Measurements from ENCODE around the gene JPH3. TPM values are rescaled to one million over a fixed set of nuclear protein-coding genes. Genes with fewer than 3 reads are reported as not detected.

The JPH3 gene
- total RNA-seq, 2 donors from 2014 or later, result 0.05 to 0.09 TPM

GRCh38 chr16:87700406-87701077 is 98.2 kb downstream of the JPH3 start:
- intact Hi-C loops (cut with DNase I), result no loop called here
- DNase-seq (no peak), ATAC-seq (no peak)

GRCh38 chr16:87701078-87701460 is 98.8 kb downstream of the JPH3 start:
- ATAC-seq (no peak), DNase-seq (no peak)
- intact Hi-C loops (cut with DNase I), result no loop called here

- intact Hi-C loops (cut with DNase I), result no loop called here
- DNase-seq (no peak), ATAC-seq (no peak)
These were observed 99.2 kb downstream of the JPH3 start for GRCh38 chr16:87701505-87701921.

GRCh38 chr16:87702325-87702811 is 100.1 kb downstream of the JPH3 start:
- DNase-seq, result no peak
- intact Hi-C loops (cut with DNase I), result no loop called here
- no peak for ATAC-seq

- intact Hi-C loops (cut with DNase I), result no loop called here
- DNase-seq (no peak), ATAC-seq (no peak)
These were observed 100.8 kb downstream of the JPH3 start for GRCh38 chr16:87703071-87703470.

GRCh38 chr16:87703835-87704375 is 101.6 kb downstream of the JPH3 start:
- DNase-seq, result no peak
- intact Hi-C loops (cut with DNase I), result no loop called here
- ATAC-seq, result no peak

GRCh38 chr16:87704754-87705353 is 102.5 kb downstream of the JPH3 start:
- DNase-seq (no peak), ATAC-seq (no peak)
- intact Hi-C loops (cut with DNase I), result no loop called here

- no peak for ATAC-seq
- intact Hi-C loops (cut with DNase I), result no loop called here
- no peak for DNase-seq
These were observed 103.5 kb downstream of the JPH3 start for GRCh38 chr16:87705771-87706277.

- intact Hi-C loops (cut with DNase I), result no loop called here
- ATAC-seq, result no peak
- DNase-seq, result no peak
These were observed 104.1 kb downstream of the JPH3 start for GRCh38 chr16:87706278-87707000.

- DNase-seq (no peak), ATAC-seq (no peak)
- intact Hi-C loops (cut with DNase I), result no loop called here
These were observed 104.8 kb downstream of the JPH3 start for GRCh38 chr16:87707097-87707496.

- no peak for ATAC-seq
- intact Hi-C loops (cut with DNase I), result no loop called here
These were observed 105.6 kb downstream of the JPH3 start for GRCh38 chr16:87707714-87708580.

GRCh38 chr16:87708881-87709638 is 106.8 kb downstream of the JPH3 start:
- intact Hi-C loops (cut with DNase I), result no loop called here
- ATAC-seq (no peak), DNase-seq (no peak)

More at GRCh38 chr16:87707714-87708580, 105.6 kb downstream of the JPH3 start:
- no peak for DNase-seq

- DNase-seq, result no peak
- ATAC-seq, result no peak
- intact Hi-C loops (cut with DNase I), result no loop called here
These were observed 107.4 kb downstream of the JPH3 start for GRCh38 chr16:87709677-87710076.

GRCh38 chr16:87710887-87711286 is 108.6 kb downstream of the JPH3 start:
- DNase-seq, result no peak
- intact Hi-C loops (cut with DNase I), result no loop called here
- ATAC-seq, result no peak

GRCh38 chr16:87712184-87712762 is 110.0 kb downstream of the JPH3 start:
- intact Hi-C loops (cut with DNase I), result no loop called here
- ATAC-seq (no peak), DNase-seq (no peak)

GRCh38 chr16:87713451-87714229 is 111.3 kb downstream of the JPH3 start:
- DNase-seq (no peak), ATAC-seq (peak in 1 of 2 donors; percentile 47)
- intact Hi-C loops (cut with DNase I), result no loop called here

- ATAC-seq (no peak), DNase-seq (no peak)
- intact Hi-C loops (cut with DNase I), result no loop called here
These were observed 112.9 kb downstream of the JPH3 start for GRCh38 chr16:87715231-87715630.

Data from left cardiac atrium (tissue), 4 donors.